ENCODE measurements around the gene IDS.

Gene IDS

DNA sequence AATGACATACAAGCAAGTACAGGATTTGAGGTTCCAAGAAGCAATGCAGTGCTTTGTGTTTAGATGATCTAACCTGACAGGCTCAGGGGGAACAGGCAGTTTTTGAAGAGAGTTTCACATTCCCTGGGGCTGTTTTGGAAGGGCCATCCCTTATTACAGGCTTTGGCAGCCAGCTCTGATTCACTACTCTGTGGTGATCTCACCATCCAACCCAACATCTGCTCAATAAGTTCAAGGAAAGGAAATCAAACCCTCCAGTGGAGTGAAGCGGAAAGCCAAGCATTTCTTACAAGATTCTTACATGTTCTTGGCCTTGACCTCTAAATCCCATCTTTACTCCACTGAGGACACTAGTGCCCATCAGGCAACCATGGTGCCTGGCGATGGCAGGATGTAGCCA is 7.5 kb downstream of the IDS start:
- TF ChIP-seq GATA2 (IDR thresholded peaks at IDR 0.05; ENCODE audit: low read depth, low read length) (no peak), GATA3 (IDR thresholded peaks at IDR 0.05; ENCODE audit: low read depth, low read length) (no peak)

- TF ChIP-seq GATA2 (IDR thresholded peaks at IDR 0.05; ENCODE audit: low read depth, low read length), result no peak
- no peak for TF ChIP-seq GATA3 (IDR thresholded peaks at IDR 0.05; ENCODE audit: low read depth, low read length)
Measured at GRCh38 chrX:149497054-149497453, 8.1 kb downstream of the IDS start.

DNA sequence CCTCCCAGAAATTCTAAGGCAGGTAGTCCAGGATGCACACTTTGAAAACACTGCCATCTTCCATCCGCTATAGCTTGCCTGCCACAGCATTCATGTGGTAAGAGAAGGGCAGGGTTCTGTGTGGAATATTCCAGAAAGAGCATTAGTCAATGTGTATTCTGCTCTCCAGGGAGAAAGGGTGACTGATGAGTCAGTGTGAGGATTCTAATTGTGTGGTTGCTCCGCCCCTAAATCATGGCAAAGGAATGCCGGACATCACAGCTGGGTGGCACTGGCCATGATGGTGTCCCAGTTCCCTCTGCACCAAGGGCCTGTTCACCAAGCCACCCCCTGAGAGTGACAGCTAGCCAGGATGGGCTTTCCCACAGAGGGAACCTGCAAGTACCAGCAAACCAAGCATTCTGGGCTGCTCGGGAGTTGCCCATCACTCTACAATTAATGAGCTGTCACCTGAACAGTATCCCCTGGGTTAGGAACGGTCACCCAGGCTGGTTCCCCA is 9.5 kb downstream of the IDS start:
- TF ChIP-seq GATA2 (IDR thresholded peaks at IDR 0.05; ENCODE audit: low read depth, low read length) (no peak), GATA3 (IDR thresholded peaks at IDR 0.05; ENCODE audit: low read depth, low read length) (no peak)

DNA sequence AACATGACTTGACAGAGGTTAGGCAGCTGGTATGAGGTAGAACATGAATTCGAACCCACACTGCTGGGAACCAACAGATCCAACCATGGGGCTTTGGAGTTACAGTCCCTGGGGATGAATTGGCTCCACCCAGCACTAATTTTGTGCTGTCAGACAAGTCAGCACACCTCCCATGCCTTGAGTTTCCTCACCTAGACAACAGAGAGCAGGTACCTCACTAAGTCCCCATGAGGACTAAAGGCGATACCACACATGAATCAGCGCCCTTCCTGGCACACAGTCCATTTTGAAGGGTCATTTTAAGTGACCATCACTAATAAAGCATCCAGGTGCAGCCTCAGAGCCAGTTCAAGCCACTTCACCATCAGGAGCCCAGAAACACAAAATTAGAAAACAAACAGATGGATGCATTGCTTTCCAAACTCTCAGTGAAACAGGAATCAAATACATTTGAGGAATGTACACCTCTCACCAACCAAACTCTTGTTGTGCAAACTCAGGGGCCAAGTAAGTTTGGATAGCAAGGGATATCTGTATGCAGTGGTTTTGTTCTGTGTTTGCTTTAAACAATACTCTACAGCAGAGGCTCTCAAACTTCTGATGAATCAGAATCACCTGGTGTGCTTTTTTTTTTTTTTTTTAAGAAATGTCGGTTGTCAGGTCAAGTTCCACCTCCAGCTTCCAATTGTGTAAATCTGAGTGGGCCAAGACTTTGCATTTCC is 10.1 kb downstream of the IDS start:
- TF ChIP-seq GATA2 (IDR thresholded peaks at IDR 0.05; ENCODE audit: low read depth, low read length) (no peak), GATA3 (IDR thresholded peaks at IDR 0.05; ENCODE audit: low read depth, low read length) (no peak)

DNA sequence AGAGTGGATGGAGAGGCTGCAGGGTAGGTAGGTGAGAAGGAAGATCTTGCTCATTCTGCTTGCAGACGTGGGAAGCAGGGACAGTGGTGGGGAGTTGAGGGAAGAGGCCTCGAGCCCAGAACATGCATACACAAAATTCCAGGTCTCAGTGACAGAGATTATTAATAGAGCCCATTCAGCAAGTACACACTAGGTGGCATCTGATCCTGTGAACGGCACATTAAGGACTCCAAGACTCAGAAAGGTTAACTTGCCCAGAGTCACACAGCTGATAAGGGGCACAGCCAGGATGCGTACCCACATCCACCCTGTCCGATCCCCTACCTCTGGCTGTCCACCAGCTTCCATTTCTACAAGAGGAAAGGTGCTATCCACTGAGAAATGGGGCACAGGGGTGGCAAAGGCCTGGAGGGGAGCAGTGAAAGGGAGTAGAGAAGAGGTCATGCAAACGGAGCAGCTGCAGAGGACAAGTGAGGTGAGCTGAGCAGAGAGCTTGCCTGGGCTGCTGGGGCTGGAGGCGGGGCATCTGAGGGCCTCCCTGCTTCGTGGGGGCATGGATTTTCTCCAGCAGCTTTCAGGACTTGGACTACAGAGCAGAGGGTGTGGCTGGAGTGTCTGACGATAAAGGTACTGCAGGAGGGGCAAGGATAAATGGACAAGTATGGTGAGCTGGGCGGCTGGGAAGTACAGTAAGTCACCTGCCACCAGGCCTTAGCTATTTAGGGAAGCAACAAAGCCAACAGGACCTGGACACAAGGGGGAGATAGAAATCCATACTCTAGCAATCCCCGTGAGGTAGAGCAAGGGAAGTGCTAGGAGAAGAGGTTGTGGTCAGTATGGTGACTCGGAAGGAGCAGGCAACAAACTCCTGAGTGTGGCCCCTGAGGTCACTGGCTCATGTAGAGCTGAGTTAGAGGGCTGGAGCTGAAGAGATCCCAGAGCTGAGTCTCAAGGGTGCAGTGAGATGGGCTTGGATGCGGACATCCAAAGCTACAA is 11.2 kb downstream of the IDS start:
- TF ChIP-seq GATA3 (IDR thresholded peaks at IDR 0.05; ENCODE audit: low read depth, low read length) (no peak), GATA2 (IDR thresholded peaks at IDR 0.05; ENCODE audit: low read depth, low read length) (no peak)

- TF ChIP-seq GATA2 (IDR thresholded peaks at IDR 0.05; ENCODE audit: low read depth, low read length) (no peak), GATA3 (IDR thresholded peaks at IDR 0.05; ENCODE audit: low read depth, low read length) (no peak)
Measured at GRCh38 chrX:149491812-149492211, 13.3 kb downstream of the IDS start.

- TF ChIP-seq GATA2 (IDR thresholded peaks at IDR 0.05; ENCODE audit: low read depth, low read length) (no peak), GATA3 (IDR thresholded peaks at IDR 0.05; ENCODE audit: low read depth, low read length) (no peak)
Measured at GRCh38 chrX:149490100-149490499, 15.0 kb downstream of the IDS start.

GRCh38 chrX:149487292-149487691 is 17.8 kb downstream of the IDS start:
- TF ChIP-seq GATA3 (IDR thresholded peaks at IDR 0.05; ENCODE audit: low read depth, low read length), result no peak
- no peak for TF ChIP-seq GATA2 (IDR thresholded peaks at IDR 0.05; ENCODE audit: low read depth, low read length)

- TF ChIP-seq GATA2 (IDR thresholded peaks at IDR 0.05; ENCODE audit: low read depth, low read length), result no peak
- TF ChIP-seq GATA3 (IDR thresholded peaks at IDR 0.05; ENCODE audit: low read depth, low read length), result no peak
Measured at GRCh38 chrX:149476513-149476912, 28.6 kb downstream of the IDS start.

GRCh38 chrX:149473966-149474365 is 31.1 kb downstream of the IDS start:
- no peak for TF ChIP-seq GATA3 (IDR thresholded peaks at IDR 0.05; ENCODE audit: low read depth, low read length)
- TF ChIP-seq GATA2 (IDR thresholded peaks at IDR 0.05; ENCODE audit: low read depth, low read length), result no peak

- TF ChIP-seq GATA2 (IDR thresholded peaks at IDR 0.05; ENCODE audit: low read depth, low read length) (no peak), GATA3 (IDR thresholded peaks at IDR 0.05; ENCODE audit: low read depth, low read length) (no peak)
Measured at GRCh38 chrX:149473092-149473491, 32.0 kb downstream of the IDS start.

- no peak for TF ChIP-seq GATA3 (IDR thresholded peaks at IDR 0.05; ENCODE audit: low read depth, low read length)
- no peak for TF ChIP-seq GATA2 (IDR thresholded peaks at IDR 0.05; ENCODE audit: low read depth, low read length)
Measured at GRCh38 chrX:149472625-149473024, 32.5 kb downstream of the IDS start.

DNA sequence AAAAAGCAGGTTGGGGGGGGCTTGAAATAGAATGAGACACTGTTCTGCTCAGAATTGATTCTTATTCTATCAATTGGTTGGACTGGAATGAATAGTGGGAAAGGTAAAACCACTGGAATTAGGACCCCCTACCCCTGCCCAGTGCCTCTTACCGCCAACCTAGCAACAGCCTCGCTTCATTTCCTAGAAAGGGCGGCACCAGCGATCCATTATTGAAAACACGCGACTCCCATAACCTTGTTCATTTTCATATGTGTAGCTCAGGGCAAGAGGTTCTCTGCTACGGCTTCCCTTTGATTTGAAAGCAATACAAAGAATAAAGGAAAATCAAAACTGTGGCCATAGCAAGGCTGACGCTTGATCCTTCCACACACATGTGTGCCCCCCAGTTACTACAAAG is 33.7 kb downstream of the IDS start:
- TF ChIP-seq GATA2 (IDR thresholded peaks at IDR 0.05; ENCODE audit: low read depth, low read length) (no peak), GATA3 (IDR thresholded peaks at IDR 0.05; ENCODE audit: low read depth, low read length) (no peak)

DNA sequence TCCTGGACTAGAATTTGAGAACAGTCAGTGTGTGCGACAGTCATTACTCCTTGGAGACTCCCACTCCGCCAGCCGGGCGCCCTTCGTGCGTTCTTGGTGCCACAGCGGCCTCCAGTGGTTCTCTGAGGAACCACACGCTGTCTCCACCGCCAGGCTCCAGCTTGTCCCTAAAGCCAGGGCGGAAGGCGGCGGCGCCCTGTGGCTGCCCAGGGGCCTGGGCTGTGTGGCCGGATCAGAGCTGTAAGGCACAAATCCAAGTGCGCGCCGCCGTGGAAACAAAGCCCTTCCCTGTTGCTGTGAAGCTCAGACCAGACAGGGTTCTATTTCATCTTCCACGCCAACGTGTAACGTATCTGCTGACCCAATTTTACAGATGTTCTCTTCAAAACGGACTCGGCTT is 34.2 kb downstream of the IDS start:
- no peak for TF ChIP-seq GATA3 (IDR thresholded peaks at IDR 0.05; ENCODE audit: low read depth, low read length)
- no peak for TF ChIP-seq GATA2 (IDR thresholded peaks at IDR 0.05; ENCODE audit: low read depth, low read length)
